Measurements from ENCODE around the gene MYO18A.

GRCh38 chr17:29094101-29094708 is 86.0 kb downstream of the MYO18A start:
- TF ChIP-seq CTCF (conservative IDR thresholded peaks at IDR 0.05), result no peak
- TF ChIP-seq ZFX (IDR thresholded peaks at IDR 0.05), result no peak

All from C4-2B (cell line).